Duodenal mucosa (tissue), 2 donors: ENCODE results near the gene PPP2R3C.
A peak's percentile ranks its signal among the peaks of the same experiment; 100 is the strongest.

Source experiments
- H3K27ac ChIP-seq: one replicate; pipeline ENCODE4 v1.7.0; 2013; ENCODE audit warnings: low read depth, low read length
- H3K27me3 ChIP-seq, 2 donors: one replicate each; pipeline ENCODE4 v1.7.0; 2013; ENCODE audit warnings: low read length in 2 of 2, control low read depth in 1 of 2; ENCODE audit not compliant: insufficient read depth in 2 of 2, control insufficient read depth in 1 of 2
- H3K36me3 ChIP-seq, 2 donors: one replicate each; pipeline ENCODE4 v1.7.0; 2013; ENCODE audit warnings: low read length in 2 of 2, control low read depth in 1 of 2; ENCODE audit not compliant: insufficient read depth in 2 of 2, control insufficient read depth in 1 of 2
- H3K4me1 ChIP-seq, 2 donors: one replicate each; pipeline ENCODE4 v1.7.0; 2013; ENCODE audit warnings: low read length in 2 of 2, control low read depth in 1 of 2; ENCODE audit not compliant: insufficient read depth in 2 of 2, control insufficient read depth in 1 of 2
- H3K4me3 ChIP-seq, 2 donors: one replicate each; pipeline ENCODE4 v1.7.0; 2013; ENCODE audit warnings: low read length in 2 of 2, low read depth in 1 of 2
- H3K9ac ChIP-seq, 2 donors: one replicate each; pipeline ENCODE4 v1.7.0; 2013; ENCODE audit warnings: low read length in 2 of 2, low read depth in 1 of 2
- H3K9me3 ChIP-seq, 2 donors: one replicate each; pipeline ENCODE4 v1.7.0; 2013; ENCODE audit warnings: low read length in 2 of 2, control low read depth in 1 of 2; ENCODE audit not compliant: control insufficient read depth in 1 of 2

PPP2R3C gene

GRCh38 chr14:35133542-35134328 lies 11.9 kb upstream of the PPP2R3C start:
- H3K36me3 ChIP-seq = peaks cover 0 to 22% of the 10 kb centered on the region in 2 donors
- H3K4me1 ChIP-seq = no peaks in the 10 kb centered on the region
- H3K27me3 ChIP-seq = no peaks in the 10 kb centered on the region
- no peak overlapping the region for H3K4me3 ChIP-seq
- H3K9ac ChIP-seq = no peak overlapping the region
- no peak overlapping the region for H3K27ac ChIP-seq
- no peaks in the 10 kb centered on the region for H3K9me3 ChIP-seq

GRCh38 chr14:35124127-35124526 lies 2.3 kb upstream of the PPP2R3C start:
- Histone ChIP-seq H3K4me1 (peaks cover 9 to 18% of the 10 kb centered on the region in 2 donors), H3K27ac (no peak overlapping the region), H3K9me3 (no peaks in the 10 kb centered on the region), H3K36me3 (peaks cover 0 to 4% of the 10 kb centered on the region in 2 donors), H3K9ac (no peak overlapping the region), H3K27me3 (no peaks in the 10 kb centered on the region), H3K4me3 (peak overlapping the region; percentile 93 to 98)

GRCh38 chr14:35123388-35123703 lies 1.6 kb upstream of the PPP2R3C start:
- peaks cover 9 to 18% of the 10 kb centered on the region in 2 donors for H3K4me1 ChIP-seq
- peak overlapping the region; percentile 92 to 95 for H3K9ac ChIP-seq
- peaks cover 0 to 4% of the 10 kb centered on the region in 2 donors for H3K36me3 ChIP-seq
- H3K27me3 ChIP-seq = no peaks in the 10 kb centered on the region
- peak overlapping the region; percentile 93 to 98 for H3K4me3 ChIP-seq
- no peaks in the 10 kb centered on the region for H3K9me3 ChIP-seq
- H3K27ac ChIP-seq = no peak overlapping the region

GRCh38 chr14:35122696-35123387 lies 1.1 kb upstream of the PPP2R3C start:
- Histone ChIP-seq H3K27me3 (no peaks in the 10 kb centered on the region), H3K9me3 (no peaks in the 10 kb centered on the region), H3K4me3 (peak overlapping the region; percentile 93 to 98), H3K27ac (peak overlapping the region; percentile 95), H3K4me1 (peaks cover 9 to 18% of the 10 kb centered on the region in 2 donors), H3K9ac (peak overlapping the region; percentile 92 to 95), H3K36me3 (peaks cover 0 to 4% of the 10 kb centered on the region in 2 donors)

GRCh38 chr14:35121026-35121886 lies 534 bp downstream of the PPP2R3C start:
- Histone ChIP-seq H3K4me1 (peaks cover 9 to 18% of the 10 kb centered on the region in 2 donors), H3K9ac (peak overlapping the region; percentile 92 to 95), H3K27ac (peak overlapping the region; percentile 95), H3K4me3 (peak overlapping the region; percentile 93 to 98), H3K27me3 (no peaks in the 10 kb centered on the region), H3K9me3 (no peaks in the 10 kb centered on the region), H3K36me3 (no peaks in the 10 kb centered on the region)

GRCh38 chr14:35117112-35117511 lies 4.7 kb downstream of the PPP2R3C start:
- no peaks in the 10 kb centered on the region for H3K27me3 ChIP-seq
- H3K4me3 ChIP-seq = no peak overlapping the region
- no peak overlapping the region for H3K9ac ChIP-seq
- H3K9me3 ChIP-seq = no peaks in the 10 kb centered on the region
- peaks cover 4 to 19% of the 10 kb centered on the region in 2 donors for H3K36me3 ChIP-seq
- H3K27ac ChIP-seq = no peak overlapping the region
- peaks cover 0 to 8% of the 10 kb centered on the region in 2 donors for H3K4me1 ChIP-seq

GRCh38 chr14:35116242-35116641 lies 5.5 kb downstream of the PPP2R3C start:
- Histone ChIP-seq H3K9ac (no peak overlapping the region), H3K27me3 (no peaks in the 10 kb centered on the region), H3K27ac (no peak overlapping the region), H3K36me3 (peaks cover 9 to 28% of the 10 kb centered on the region in 2 donors), H3K9me3 (peaks cover 3 to 8% of the 10 kb centered on the region in 2 donors), H3K4me3 (no peak overlapping the region), H3K4me1 (peaks cover 0 to 8% of the 10 kb centered on the region in 2 donors)

GRCh38 chr14:35114036-35114435 lies 7.8 kb downstream of the PPP2R3C start:
- Histone ChIP-seq H3K4me1 (no peaks in the 10 kb centered on the region), H3K27me3 (no peaks in the 10 kb centered on the region), H3K9me3 (peaks cover 3 to 8% of the 10 kb centered on the region in 2 donors), H3K27ac (no peak overlapping the region), H3K4me3 (no peak overlapping the region), H3K9ac (no peak overlapping the region), H3K36me3 (peaks cover 20 to 46% of the 10 kb centered on the region in 2 donors)

GRCh38 chr14:35113308-35113950 lies 8.4 kb downstream of the PPP2R3C start:
- Histone ChIP-seq H3K4me3 (no peak overlapping the region), H3K27me3 (no peaks in the 10 kb centered on the region), H3K9ac (no peak overlapping the region), H3K36me3 (peaks cover 20 to 46% of the 10 kb centered on the region in 2 donors), H3K9me3 (peaks cover 3 to 8% of the 10 kb centered on the region in 2 donors), H3K4me1 (no peaks in the 10 kb centered on the region), H3K27ac (no peak overlapping the region)
